GM19463 (cell line): Measurements from ENCODE around the gene KRT33A.
"Not testable (repeated sequence)": the region's sequence is repeated elsewhere in the genome, so short reads cannot be mapped to it uniquely, and the experiment has no call there.

ENCODE experiments used
- ATAC-seq: cut with Tn5 transposase; IDR thresholded peaks from one replicate; pipeline ENCODE4 v1.9.1; 2021; ENCODE audit warnings: mild to moderate bottlenecking, moderate library complexity; ENCODE audit not compliant: unreplicated experiment

Gene KRT33A

GRCh38 chr17:41350381-41350878, at the start of gene KRT33A:
Gene KRT33A, minus strand, starts transcription at chr17:41350828. Its CDS starts 61 bp downstream, at chr17:41350767.
- not testable (repeated sequence) for ATAC-seq

- no peak for ATAC-seq
Observed at GRCh38 chr17:41396996-41397660, 46.5 kb upstream of the KRT33A start, which contains the start of gene KRT31. Gene KRT31, minus strand, starts transcription at chr17:41397608. Its CDS starts 69 bp downstream, at chr17:41397539.

GRCh38 chr17:41396340-41396739, 45.7 kb upstream of the KRT33A start:
- no peak for ATAC-seq

GRCh38 chr17:41395611-41396010, 45.0 kb upstream of the KRT33A start:
- no peak for ATAC-seq

- not testable (repeated sequence) for ATAC-seq
Observed at GRCh38 chr17:41395044-41395443, 44.4 kb upstream of the KRT33A start.

GRCh38 chr17:41394254-41394996, 43.8 kb upstream of the KRT33A start:
- ATAC-seq, result no peak

GRCh38 chr17:41393826-41394225, 43.2 kb upstream of the KRT33A start:
- no peak for ATAC-seq

GRCh38 chr17:41393294-41393693, 42.7 kb upstream of the KRT33A start:
- ATAC-seq, result no peak

- ATAC-seq, result no peak
Observed at GRCh38 chr17:41392278-41392677, 41.6 kb upstream of the KRT33A start.

GRCh38 chr17:41391535-41391934, 40.9 kb upstream of the KRT33A start:
- ATAC-seq, result no peak

GRCh38 chr17:41390411-41390938, 39.8 kb upstream of the KRT33A start:
- ATAC-seq, result no peak

- ATAC-seq, result no peak
Observed at GRCh38 chr17:41387670-41388069, 37.0 kb upstream of the KRT33A start.

- no peak for ATAC-seq
Observed at GRCh38 chr17:41386227-41386626, 35.6 kb upstream of the KRT33A start.

GRCh38 chr17:41383690-41384089, 33.1 kb upstream of the KRT33A start:
- ATAC-seq, result no peak

GRCh38 chr17:41382394-41382793, 31.8 kb upstream of the KRT33A start:
- no peak for ATAC-seq

GRCh38 chr17:41381943-41382342, 31.3 kb upstream of the KRT33A start, which contains the start of gene KRT34:
Gene KRT34, minus strand, starts transcription at chr17:41382306. Its CDS starts 60 bp downstream, at chr17:41382246.
- ATAC-seq, result not testable (repeated sequence)

- not testable (repeated sequence) for ATAC-seq
Observed at GRCh38 chr17:41380091-41380490, 29.5 kb upstream of the KRT33A start.

GRCh38 chr17:41377546-41377945, 26.9 kb upstream of the KRT33A start:
- ATAC-seq, result no peak

- no peak for ATAC-seq
Observed at GRCh38 chr17:41369713-41370112, 19.1 kb upstream of the KRT33A start, which contains the start of gene KRT33B. Gene KRT33B, minus strand, starts transcription at chr17:41369813. Its CDS starts 63 bp downstream, at chr17:41369750.

- ATAC-seq, result no peak
Observed at GRCh38 chr17:41369023-41369422, 18.4 kb upstream of the KRT33A start.

GRCh38 chr17:41367426-41368075, 16.9 kb upstream of the KRT33A start:
- no peak for ATAC-seq
